ENCODE data around the gene CBLN3. TPM values are rescaled to one million over a fixed set of nuclear protein-coding genes. Genes with fewer than 3 reads are reported as not detected.
"Not testable (repeated sequence)": the region's sequence is repeated elsewhere in the genome, so short reads cannot be mapped to it uniquely, and the experiment has no call there.

CBLN3 gene
- total RNA-seq, 2 experiments from 2014 or later: 2.9 TPM

GRCh38 chr14:24392325-24393091, 37.0 kb downstream of the CBLN3 start:
- ChIA-PET POLR2A (no interaction called here), CTCF (interaction anchor here (1.2 kb wide), 1 partner anchor 59 kb away, joined by 3 read pairs; no protein-coding TSS in a partner anchor)
- DNase-seq (no peak), ATAC-seq (no peak)
- Mint-ChIP-seq H3K9me3 (no peaks in the 10 kb centered on the region), H3K27me3 (peaks cover 12% of the 10 kb centered on the region), H3K4me3 (no peak overlapping the region), H3K4me1 (ENCODE audit: low read depth) (no peaks in the 10 kb centered on the region), H3K27ac (no peak overlapping the region), H3K36me3 (ENCODE audit: low read depth) (no peaks in the 10 kb centered on the region)
- no peak for TF ChIP-seq CTCF (IDR thresholded peaks at IDR 0.05)
- intact Hi-C loops (cut with micrococcal nuclease): no loop called here

GRCh38 chr14:24390701-24391468, 38.6 kb downstream of the CBLN3 start:
- no peak for ATAC-seq
- no peak overlapping the region for H3K4me3 Mint-ChIP-seq

GRCh38 chr14:24389226-24389848, 40.1 kb downstream of the CBLN3 start:
- ChIA-PET CTCF (interaction anchor here (1.4 kb wide), 1 partner anchor 56 kb away, joined by 4 read pairs; no protein-coding TSS in a partner anchor), POLR2A (no interaction called here)
- Mint-ChIP-seq H3K27ac (no peak overlapping the region), H3K4me1 (ENCODE audit: low read depth) (no peaks in the 10 kb centered on the region), H3K9me3 (no peaks in the 10 kb centered on the region), H3K4me3 (no peak overlapping the region), H3K27me3 (peaks cover 12% of the 10 kb centered on the region), H3K36me3 (ENCODE audit: low read depth) (no peaks in the 10 kb centered on the region)
- intact Hi-C loops (cut with micrococcal nuclease): no loop called here
- no peak for TF ChIP-seq CTCF (IDR thresholded peaks at IDR 0.05)
- ATAC-seq (no peak), DNase-seq (no peak)

More at GRCh38 chr14:24390701-24391468, 38.6 kb downstream of the CBLN3 start:
- TF ChIP-seq CTCF (IDR thresholded peaks at IDR 0.05): no peak
- ChIA-PET POLR2A (interaction anchor here (0.9 kb wide), 1 partner anchor 12 kb away, joined by 3 read pairs; no protein-coding TSS in a partner anchor), CTCF (no interaction called here)
- intact Hi-C loops (cut with micrococcal nuclease): no loop called here
- no peaks in the 10 kb centered on the region for H3K4me1 Mint-ChIP-seq (ENCODE audit: low read depth)
- no peaks in the 10 kb centered on the region for H3K36me3 Mint-ChIP-seq (ENCODE audit: low read depth)
- no peak overlapping the region for H3K27ac Mint-ChIP-seq
- DNase-seq: no peak
- peaks cover 12% of the 10 kb centered on the region for H3K27me3 Mint-ChIP-seq
- no peaks in the 10 kb centered on the region for H3K9me3 Mint-ChIP-seq

DNA sequence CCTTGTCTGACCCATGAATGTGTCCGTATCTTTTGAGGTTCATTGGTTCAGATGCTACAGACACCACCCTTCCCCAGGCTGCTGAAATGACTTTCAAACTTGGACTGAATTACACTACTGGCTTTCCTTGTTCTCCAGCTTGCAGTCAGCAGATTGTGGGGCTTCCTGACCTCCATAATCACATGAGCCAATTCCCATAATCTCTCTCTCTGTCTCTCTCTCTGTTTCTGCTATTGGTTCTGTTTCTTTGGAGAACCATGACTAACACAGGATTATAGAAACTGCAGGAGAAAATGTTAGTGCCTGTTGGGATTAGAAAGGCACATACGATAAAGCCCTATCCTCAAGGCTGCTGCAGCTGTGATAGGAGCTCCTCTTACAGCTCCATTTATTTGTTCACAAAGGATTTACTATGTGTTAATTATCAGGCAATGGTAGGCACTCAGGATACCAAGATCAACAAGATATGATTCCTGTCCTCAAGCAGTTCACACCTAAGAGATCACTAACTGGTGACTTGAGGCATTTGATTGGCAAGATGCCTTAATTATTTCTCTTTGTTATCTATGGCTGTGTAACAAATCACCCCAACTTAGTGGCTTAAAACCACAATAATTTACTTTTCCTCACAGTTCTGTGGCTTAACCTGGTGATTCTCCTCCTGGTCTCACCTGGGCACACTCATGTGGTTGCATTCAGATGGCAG, 40.8 kb downstream of the CBLN3 start:
- no peak overlapping the region for H3K4me3 Mint-ChIP-seq
- H3K27ac Mint-ChIP-seq: no peak overlapping the region
- H3K4me1 Mint-ChIP-seq (ENCODE audit: low read depth): no peaks in the 10 kb centered on the region
- H3K27me3 Mint-ChIP-seq: peaks cover 14% of the 10 kb centered on the region
- POLR2A ChIA-PET: interaction anchor here (0.9 kb wide), 1 partner anchor 15 kb away, joined by 3 read pairs; no protein-coding TSS in a partner anchor
- no peak for DNase-seq
- intact Hi-C loops (cut with micrococcal nuclease): no loop called here
- no peak for TF ChIP-seq CTCF (IDR thresholded peaks at IDR 0.05)
- no peaks in the 10 kb centered on the region for H3K9me3 Mint-ChIP-seq
- no peak for ATAC-seq
- no peaks in the 10 kb centered on the region for H3K36me3 Mint-ChIP-seq (ENCODE audit: low read depth)
- CTCF ChIA-PET: interaction anchor here (0.7 to 1.4 kb wide), 2 partner anchors 43 to 55 kb away, joined by 3 to 4 read pairs; no protein-coding TSS in a partner anchor

DNA sequence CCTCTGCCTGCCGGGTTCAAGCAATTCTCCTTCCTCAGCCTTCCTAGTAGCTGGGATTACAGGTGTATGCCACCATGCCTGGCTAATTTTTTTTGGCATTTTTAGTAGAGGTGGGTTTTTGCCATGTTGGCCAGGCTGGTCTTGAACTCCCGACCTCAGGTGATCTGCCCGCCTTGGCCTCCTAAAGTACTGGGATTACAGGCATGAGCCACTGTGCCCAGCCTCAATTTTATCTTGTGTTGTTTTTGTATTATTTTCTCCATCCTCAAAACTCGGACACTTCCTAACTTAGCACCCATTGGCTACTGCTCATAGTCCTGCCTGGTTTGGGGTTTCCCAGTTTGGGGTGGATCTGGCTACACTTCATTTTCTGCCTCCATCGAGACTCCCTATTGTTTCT, 41.9 kb downstream of the CBLN3 start:
- POLR2A ChIA-PET; H3K36me3 Mint-ChIP-seq (ENCODE audit: low read depth); H3K9me3 Mint-ChIP-seq; ATAC-seq; H3K27ac Mint-ChIP-seq; H3K4me3 Mint-ChIP-seq; DNase-seq; H3K4me1 Mint-ChIP-seq (ENCODE audit: low read depth); intact Hi-C loops (cut with micrococcal nuclease): not testable (repeated sequence)
- CTCF ChIA-PET: interaction anchor here (1.4 kb wide), 1 partner anchor 54 kb away, joined by 4 read pairs; no protein-coding TSS in a partner anchor
- peaks cover 14% of the 10 kb centered on the region for H3K27me3 Mint-ChIP-seq
